Neural progenitor cell (in vitro differentiated cells): ENCODE results near the gene RTEL1. TPM values are rescaled to one million over a fixed set of nuclear protein-coding genes. Genes with fewer than 3 reads are reported as not detected.
"Not testable (repeated sequence)": the region's sequence is repeated elsewhere in the genome, so short reads cannot be mapped to it uniquely, and the experiment has no call there.

Source experiments
- DNase-seq: peaks from one replicate; pipeline ENCODE4 v3.0.0-alpha.2; 2016; ENCODE audit warnings: low spot score
- H2AFZ ChIP-seq: fragments of 200-600 bp; sonication (generic); replicated peaks from 2 replicates; pipeline ENCODE4 v1.6.1; 2016; ENCODE audit warnings: antibody characterized with exemption
- H3F3A ChIP-seq: fragments of 200-600 bp; sonication (generic); 2 replicates; pipeline ENCODE4 v1.6.1; 2016; ENCODE audit warnings: antibody characterized with exemption, low read depth
- H3K27ac ChIP-seq: fragments of 200-600 bp; sonication (generic); 2 replicates; pipeline ENCODE4 v1.5.1; 2016; ENCODE audit warnings: mild to moderate bottlenecking
- H3K27me3 ChIP-seq: fragments of 200-600 bp; sonication (generic); 2 replicates; pipeline ENCODE4 v1.6.1; 2016; ENCODE audit warnings: mild to moderate bottlenecking, moderate library complexity
- H3K36me3 ChIP-seq: fragments of 200-600 bp; sonication (generic); 2 replicates; pipeline ENCODE4 v1.5.1; 2016
- H3K4me1 ChIP-seq: fragments of 200-600 bp; sonication (generic); 2 replicates; pipeline ENCODE4 v1.6.1; 2016; ENCODE audit warnings: mixed run types
- H3K4me2 ChIP-seq: fragments of 200-600 bp; sonication (generic); 2 replicates; pipeline ENCODE4 v1.6.1; 2016
- H3K4me3 ChIP-seq: fragments of 200-600 bp; sonication (generic); 2 replicates; pipeline ENCODE4 v1.5.1; 2016
- H3K79me2 ChIP-seq: fragments of 200-600 bp; sonication (generic); 2 replicates; pipeline ENCODE4 v1.6.1; 2016; ENCODE audit warnings: low read depth
- H3K9ac ChIP-seq: fragments of 200-600 bp; sonication (generic); 2 replicates; pipeline ENCODE4 v1.6.1; 2016
- H3K9me3 ChIP-seq: fragments of 200-600 bp; sonication (generic); 2 replicates; pipeline ENCODE4 v1.5.1; 2016; ENCODE audit warnings: low read depth
- H4K20me1 ChIP-seq: fragments of 200-600 bp; sonication (generic); 2 replicates; pipeline ENCODE4 v1.6.1; 2016; ENCODE audit warnings: low read depth
- H3K27ac Mint-ChIP-seq: 3 replicates; pipeline ENCODE4 v1.8.0; 2021; ENCODE audit warnings: mixed read lengths
- H3K27me3 Mint-ChIP-seq: 2 replicates; pipeline ENCODE4 v1.8.0; 2022; ENCODE audit warnings: low read depth, mild to moderate bottlenecking, inconsistent platforms, moderate library complexity, mixed read lengths; ENCODE audit not compliant: insufficient read depth
- H3K36me3 Mint-ChIP-seq: 3 replicates; pipeline ENCODE4 v1.8.0; 2021; ENCODE audit warnings: mixed read lengths
- H3K4me1 Mint-ChIP-seq: 3 replicates; pipeline ENCODE4 v1.8.0; 2021; ENCODE audit warnings: mixed read lengths
- H3K4me3 Mint-ChIP-seq: 3 replicates; pipeline ENCODE4 v1.8.0; 2021; ENCODE audit warnings: mild to moderate bottlenecking, moderate library complexity, mixed read lengths
- H3K9me3 Mint-ChIP-seq: 3 replicates; pipeline ENCODE4 v1.8.0; 2020; ENCODE audit warnings: mixed read lengths
- CTCF ChIP-seq: fragments of 200-600 bp; sonication (generic); IDR thresholded peaks from 2 replicates; pipeline ENCODE4 v1.5.1; 2017; ENCODE audit warnings: antibody characterized with exemption, mild to moderate bottlenecking
- EZH2 ChIP-seq: fragments of 200-600 bp; sonication (generic); IDR thresholded peaks from 2 replicates; pipeline ENCODE4 v1.6.1; 2017; ENCODE audit warnings: antibody characterized with exemption, mild to moderate bottlenecking, moderate library complexity
- EZH2phosphoT487 ChIP-seq: fragments of 200-600 bp; sonication (generic); IDR thresholded peaks from 2 replicates; pipeline ENCODE4 v1.6.1; 2017; ENCODE audit warnings: antibody characterized with exemption
- total RNA-seq: library from RNA; depleted of rRNA; stranded (reverse); fragments of >200 nt; gene quantifications from 2 replicates; pipeline ENCODE4 v1.2.3, GENCODE V29; 2015; ENCODE audit warnings: low replicate concordance

The RTEL1 gene
- total RNA-seq, 1 donor from 2014 or later: 6.0 TPM

- H3K79me2 ChIP-seq: peaks cover 31% of the 10 kb centered on the region
Measured at GRCh38 chr20:63627751-63628245, 30.3 kb upstream of the RTEL1 start.

GRCh38 chr20:63628246-63628975 lies 29.7 kb upstream of the RTEL1 start:
- peak overlapping the region; percentile 88 for H3K27ac Mint-ChIP-seq
- TF ChIP-seq EZH2 (no peak), EZH2phosphoT487 (no peak), CTCF (no peak)
- H3K9ac ChIP-seq: no peak overlapping the region

More at GRCh38 chr20:63627751-63628245, 30.3 kb upstream of the RTEL1 start:
- H3K9ac ChIP-seq: no peak overlapping the region
- Mint-ChIP-seq H3K9me3 (no peaks in the 10 kb centered on the region), H3K27me3 (peaks cover 2% of the 10 kb centered on the region), H3K4me3 (peak overlapping the region; percentile 85), H3K36me3 (peaks cover 1% of the 10 kb centered on the region), H3K4me1 (peaks cover 22% of the 10 kb centered on the region), H3K27ac (peak overlapping the region; percentile 88)
- DNase-seq: no peak
- peak overlapping the region; percentile 90 for H3K4me3 ChIP-seq
- no peak overlapping the region for H3K27ac ChIP-seq
- H3K9me3 ChIP-seq: no peaks in the 10 kb centered on the region
- no peak for TF ChIP-seq EZH2phosphoT487
- no peak for TF ChIP-seq EZH2
- TF ChIP-seq CTCF: no peak
- H3K36me3 ChIP-seq: no peaks in the 10 kb centered on the region
- H3K4me1 ChIP-seq: no peaks in the 10 kb centered on the region
- H3K27me3 ChIP-seq: no peaks in the 10 kb centered on the region
- peaks cover 33% of the 10 kb centered on the region for H3F3A ChIP-seq
- peak overlapping the region; percentile 91 for H3K4me2 ChIP-seq
- no peaks in the 10 kb centered on the region for H4K20me1 ChIP-seq
- H2AFZ ChIP-seq: no peak overlapping the region

GRCh38 chr20:63630956-63631355 lies 27.2 kb upstream of the RTEL1 start:
- not testable (repeated sequence) for DNase-seq, H3K36me3 ChIP-seq, H3K4me3 ChIP-seq, H3K4me2 ChIP-seq, H2AFZ ChIP-seq, H4K20me1 ChIP-seq, H3K27ac ChIP-seq, H3K9me3 Mint-ChIP-seq, H3K27ac Mint-ChIP-seq, H3K27me3 Mint-ChIP-seq, H3K4me3 Mint-ChIP-seq, H3K9me3 ChIP-seq, H3K4me1 Mint-ChIP-seq, H3K36me3 Mint-ChIP-seq, H3K27me3 ChIP-seq, H3K79me2 ChIP-seq, H3K9ac ChIP-seq, H3K4me1 ChIP-seq
- peaks cover 17% of the 10 kb centered on the region for H3F3A ChIP-seq

More at GRCh38 chr20:63628246-63628975, 29.7 kb upstream of the RTEL1 start:
- Histone ChIP-seq H2AFZ (no peak overlapping the region), H3K36me3 (no peaks in the 10 kb centered on the region), H3K4me1 (no peaks in the 10 kb centered on the region), H3K4me3 (no peak overlapping the region), H4K20me1 (no peaks in the 10 kb centered on the region), H3K4me2 (peak overlapping the region; percentile 91), H3K9me3 (no peaks in the 10 kb centered on the region), H3K79me2 (peaks cover 25% of the 10 kb centered on the region), H3F3A (peaks cover 33% of the 10 kb centered on the region), H3K27ac (no peak overlapping the region), H3K27me3 (no peaks in the 10 kb centered on the region)
- no peaks in the 10 kb centered on the region for H3K36me3 Mint-ChIP-seq
- no peak for DNase-seq
- H3K4me1 Mint-ChIP-seq: peaks cover 18% of the 10 kb centered on the region
- H3K9me3 Mint-ChIP-seq: no peaks in the 10 kb centered on the region
- H3K4me3 Mint-ChIP-seq: peak overlapping the region; percentile 85
- peaks cover 2% of the 10 kb centered on the region for H3K27me3 Mint-ChIP-seq

GRCh38 chr20:63631426-63631825 lies 26.7 kb upstream of the RTEL1 start:
- not testable (repeated sequence) for H3K9me3 ChIP-seq, H2AFZ ChIP-seq, H3K4me1 ChIP-seq, H3K4me2 ChIP-seq, H3K36me3 Mint-ChIP-seq, H3K4me1 Mint-ChIP-seq, H3K27ac ChIP-seq, H3K27ac Mint-ChIP-seq, H3K9me3 Mint-ChIP-seq, H4K20me1 ChIP-seq, H3K36me3 ChIP-seq, H3K27me3 Mint-ChIP-seq, H3K27me3 ChIP-seq, H3K4me3 ChIP-seq, H3K79me2 ChIP-seq, H3K9ac ChIP-seq, H3K4me3 Mint-ChIP-seq
- H3F3A ChIP-seq: peaks cover 17% of the 10 kb centered on the region
- DNase-seq: peak; percentile 42
